ENCODE data around the gene TMEM45B.
"Not testable (repeated sequence)": the region's sequence is repeated elsewhere in the genome, so short reads cannot be mapped to it uniquely, and the experiment has no call there.

TMEM45B gene

DNA sequence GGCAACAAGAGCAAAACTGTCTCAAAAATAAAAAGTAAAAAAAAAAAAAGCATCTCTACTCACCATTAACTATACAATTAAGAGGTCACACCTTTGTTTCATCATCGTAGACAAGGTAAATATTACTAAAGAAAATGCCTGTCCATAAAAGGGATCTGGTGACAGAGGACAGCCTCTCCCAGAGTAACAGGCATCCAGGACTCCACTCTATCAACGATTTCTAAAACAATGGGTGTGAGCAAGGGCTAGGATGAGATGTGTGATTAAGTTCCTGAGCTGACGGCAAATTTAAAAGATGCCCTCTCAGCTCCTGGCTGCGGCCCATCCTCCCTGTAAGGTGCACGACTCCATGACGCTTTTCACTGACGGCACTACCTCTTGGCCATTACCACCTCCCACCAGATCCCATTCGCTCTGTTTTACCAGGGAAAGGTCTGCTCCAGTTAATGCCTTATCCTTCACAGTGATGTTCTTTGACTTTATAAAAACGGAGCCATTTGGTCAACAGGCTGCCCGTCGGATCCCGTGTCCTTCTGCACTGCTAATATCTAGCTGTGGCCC lies 2.3 kb upstream of the TMEM45B start:
- no peak for DNase-seq

DNA sequence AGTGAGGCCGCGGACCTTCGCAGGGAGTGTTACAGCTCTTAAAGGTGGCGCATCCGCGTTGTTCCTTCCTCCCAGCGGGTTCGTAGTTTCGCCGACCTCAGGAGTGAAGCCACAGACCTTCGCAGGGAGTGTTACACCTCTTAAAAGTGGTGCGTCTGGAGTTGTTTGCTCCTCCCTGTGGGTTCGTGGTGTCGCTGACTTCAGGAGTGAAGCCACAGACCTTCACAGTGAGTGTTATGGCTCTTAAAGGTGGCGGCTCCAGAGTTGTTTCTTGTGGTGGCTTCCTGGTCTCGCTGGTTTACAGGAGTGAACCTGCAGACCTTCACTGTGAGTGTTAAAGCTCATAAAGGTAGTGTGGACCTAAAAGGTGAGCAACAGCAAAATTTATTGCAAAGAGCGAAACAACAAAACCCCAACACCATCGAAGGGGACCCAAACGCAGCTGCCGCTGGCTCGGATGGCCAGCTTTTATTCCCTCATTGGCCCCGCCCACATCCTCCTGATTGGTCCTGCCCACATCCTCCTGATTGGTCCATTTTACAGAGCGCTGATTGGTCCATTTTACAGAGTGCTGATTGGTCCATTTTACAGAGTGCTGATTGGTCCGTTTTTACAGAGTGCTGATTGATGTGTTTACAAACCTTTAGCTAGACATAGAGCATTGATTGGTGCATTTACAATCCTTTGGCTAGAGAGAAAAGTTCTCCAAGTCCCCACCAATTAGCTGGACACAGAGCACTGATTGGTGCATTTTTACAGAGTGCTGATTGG lies 1.2 kb upstream of the TMEM45B start:
- DNase-seq, result no peak

DNA sequence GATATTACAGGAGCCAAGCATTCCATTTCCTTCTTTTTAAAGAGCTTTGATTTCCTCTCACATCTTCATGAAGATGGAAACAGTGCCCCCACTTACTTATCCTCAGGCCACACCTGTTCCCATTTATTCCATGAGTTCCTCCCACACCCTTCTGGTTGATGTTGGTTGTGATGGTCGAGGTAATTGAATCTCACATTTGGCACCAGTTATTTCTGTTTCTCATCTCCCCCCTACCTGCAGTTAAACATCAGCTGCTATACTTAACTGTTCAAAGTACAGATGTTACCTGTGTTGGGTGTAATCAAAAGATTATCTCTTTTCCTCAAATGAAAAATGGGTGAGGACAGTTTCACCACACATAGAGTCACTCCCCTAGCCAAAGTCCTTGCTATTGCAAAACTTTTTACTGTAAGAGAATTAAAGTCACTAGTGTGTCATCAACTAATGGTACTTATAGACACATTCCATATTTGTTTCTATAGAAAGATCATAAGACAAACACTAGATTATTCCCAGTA lies 1.9 kb downstream of the TMEM45B start:
- peak; percentile 39 to 58 for DNase-seq

DNA sequence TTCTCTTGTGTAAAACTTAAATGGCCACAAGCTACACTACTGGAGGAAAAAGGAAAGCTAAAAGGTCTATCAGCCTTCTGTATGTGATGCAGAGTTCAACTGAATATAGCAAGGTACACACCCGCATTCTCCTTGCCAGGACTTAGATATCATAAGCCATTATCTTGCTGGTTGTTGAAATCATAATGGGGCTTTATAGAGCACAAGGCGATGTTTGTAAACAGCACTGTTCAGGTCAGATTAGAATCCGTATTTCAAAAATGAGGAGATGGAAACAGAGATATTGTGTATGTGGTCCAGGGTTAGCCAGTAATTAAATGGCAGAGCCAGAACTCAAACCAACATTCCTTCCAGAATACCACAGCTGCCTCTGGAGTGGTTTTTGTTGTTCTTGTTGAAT lies 2.6 kb downstream of the TMEM45B start:
- not testable (repeated sequence) for DNase-seq

DNA sequence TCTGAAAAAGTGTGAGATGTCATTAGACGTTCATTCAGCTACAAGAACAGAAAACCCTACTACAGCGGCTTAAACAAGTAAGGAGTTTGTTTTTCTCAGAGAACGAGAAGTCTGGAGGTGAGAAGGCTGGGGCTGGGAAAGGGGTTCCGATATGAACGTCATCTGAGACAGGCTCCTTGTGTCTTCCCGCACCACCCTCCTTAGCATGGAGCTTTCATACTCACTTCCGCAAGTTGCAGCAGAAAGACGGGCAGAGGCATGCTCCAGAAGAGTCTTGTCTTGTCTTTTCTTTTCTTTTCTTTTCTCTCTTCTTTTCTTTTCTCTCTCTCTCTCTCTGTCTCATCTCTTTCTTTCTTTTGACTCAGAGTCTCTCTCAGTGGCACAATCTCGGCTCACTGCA lies 3.6 kb downstream of the TMEM45B start:
- DNase-seq, result no peak

DNA sequence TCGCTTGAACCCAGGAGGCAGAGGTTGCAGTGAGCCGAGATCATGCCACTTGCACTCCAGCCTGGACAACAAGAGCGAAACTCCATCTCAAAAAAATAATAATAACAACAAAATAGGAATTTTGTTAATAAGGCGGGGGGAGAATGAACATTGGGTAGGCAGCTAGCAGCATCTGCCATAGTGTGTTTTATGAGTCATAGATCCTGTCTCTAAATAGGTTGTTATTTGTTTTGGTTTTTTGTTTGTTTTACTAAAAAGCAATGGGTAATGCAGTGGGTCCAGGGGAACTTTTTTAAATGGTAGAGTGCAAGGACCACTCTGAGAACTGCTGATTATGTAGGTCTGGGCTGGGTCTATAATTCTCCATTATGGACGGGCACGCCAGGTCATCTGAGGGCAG lies 4.6 kb downstream of the TMEM45B start:
- DNase-seq, result not testable (repeated sequence)

DNA sequence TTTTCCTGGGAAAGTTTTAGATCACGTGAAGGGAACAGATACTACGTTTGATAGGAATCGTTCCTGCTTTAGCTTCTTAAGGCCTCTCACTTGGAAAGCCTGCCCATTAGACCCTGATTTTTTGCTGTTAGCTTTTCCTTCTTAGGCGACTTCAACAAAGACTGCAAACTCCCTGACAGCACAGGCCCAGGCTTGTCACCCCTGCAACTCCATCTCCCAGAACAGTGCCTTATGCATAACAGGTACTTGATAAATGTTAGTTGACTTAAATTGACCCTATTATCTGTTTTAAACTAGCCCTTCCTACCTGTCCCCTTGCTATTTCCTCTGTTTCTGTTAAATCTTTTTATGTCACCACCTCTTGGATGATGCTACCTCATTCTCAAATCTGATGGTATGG lies 7.6 kb downstream of the TMEM45B start:
- not testable (repeated sequence) for DNase-seq

DNA sequence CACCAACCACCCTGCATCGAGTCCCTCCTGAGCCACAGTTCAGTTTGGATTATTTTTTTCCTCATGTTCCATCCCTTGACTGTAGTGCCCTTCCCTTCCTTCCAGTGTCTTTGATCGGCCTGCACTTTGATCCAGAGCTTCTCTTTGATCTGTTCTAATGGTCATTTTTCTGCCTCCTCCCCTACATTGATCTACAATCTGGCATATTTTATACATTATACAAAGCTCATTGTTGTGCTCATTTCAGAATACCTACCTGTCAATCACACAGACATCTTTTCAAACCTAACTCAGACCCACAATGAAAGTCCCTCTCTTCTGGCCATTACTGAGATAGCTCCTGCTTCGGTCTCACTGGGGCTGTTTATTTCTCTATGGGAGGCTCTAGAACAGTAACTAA lies 8.2 kb downstream of the TMEM45B start:
- not testable (repeated sequence) for DNase-seq

DNA sequence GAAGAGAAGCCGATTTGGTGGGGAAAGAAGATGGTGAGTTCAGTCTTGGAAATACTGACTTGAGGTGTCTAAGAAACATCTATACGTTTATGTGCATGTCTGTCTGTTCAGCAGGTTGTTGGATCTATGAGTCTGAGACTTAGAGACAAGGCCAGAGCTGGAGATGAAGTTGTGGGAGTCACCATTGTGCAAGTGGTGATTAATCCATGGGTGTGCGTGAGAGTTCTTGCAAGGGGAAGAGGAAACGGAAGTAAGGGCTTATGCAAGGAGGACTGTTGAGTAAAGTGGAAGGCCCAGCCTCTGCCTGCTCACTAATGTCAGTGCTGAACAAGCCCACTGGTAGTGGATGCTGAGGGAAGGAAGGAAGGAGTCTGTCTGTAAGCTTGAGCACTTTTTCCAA lies 9.7 kb downstream of the TMEM45B start:
- peak; percentile 94 to 95 for DNase-seq

DNA sequence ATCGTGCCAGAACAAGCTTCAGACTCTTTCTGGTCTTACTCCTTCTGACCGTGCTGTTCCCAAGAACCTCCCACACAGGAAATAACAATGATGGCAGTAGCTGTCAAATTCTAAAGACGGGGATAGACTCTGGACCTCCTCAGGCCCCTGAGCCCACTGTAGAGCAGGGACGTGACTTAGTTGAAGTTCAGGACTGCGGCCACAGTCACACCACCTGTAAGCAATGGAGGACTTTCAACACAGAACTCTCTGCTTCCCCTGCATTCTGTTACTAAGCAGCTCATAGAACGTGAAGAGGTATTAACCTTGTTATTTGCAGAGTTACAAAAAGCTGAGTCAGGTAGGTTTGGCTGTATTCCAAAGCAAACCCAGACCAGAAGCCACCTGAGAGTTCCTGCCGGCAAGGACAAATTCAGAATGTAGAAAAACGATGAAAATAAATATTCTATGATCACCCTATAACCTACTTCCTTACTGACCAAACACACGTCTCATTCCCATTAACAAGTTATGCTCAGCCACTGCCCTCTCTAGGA lies 12.7 kb downstream of the TMEM45B start:
- DNase-seq, result no peak

DNA sequence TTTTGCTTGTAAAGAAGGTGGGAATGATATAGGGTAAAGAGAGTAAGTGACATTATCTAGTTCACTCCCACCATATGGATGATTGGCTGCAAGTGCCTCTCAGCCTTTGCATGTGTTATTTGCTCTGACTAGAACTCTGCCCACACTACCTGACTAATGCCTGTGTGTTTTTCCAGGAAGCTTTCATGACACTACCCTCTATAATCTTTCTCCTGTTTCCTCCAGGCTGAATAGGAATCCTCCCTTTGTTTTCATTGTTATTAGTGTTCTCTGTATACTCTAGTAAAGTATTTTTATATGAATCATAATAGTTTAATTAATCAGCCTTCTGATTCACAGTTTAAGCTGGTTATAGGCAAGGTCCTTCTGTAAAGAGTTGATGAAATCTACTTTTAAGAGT lies 13.8 kb downstream of the TMEM45B start:
- not testable (repeated sequence) for DNase-seq

DNA sequence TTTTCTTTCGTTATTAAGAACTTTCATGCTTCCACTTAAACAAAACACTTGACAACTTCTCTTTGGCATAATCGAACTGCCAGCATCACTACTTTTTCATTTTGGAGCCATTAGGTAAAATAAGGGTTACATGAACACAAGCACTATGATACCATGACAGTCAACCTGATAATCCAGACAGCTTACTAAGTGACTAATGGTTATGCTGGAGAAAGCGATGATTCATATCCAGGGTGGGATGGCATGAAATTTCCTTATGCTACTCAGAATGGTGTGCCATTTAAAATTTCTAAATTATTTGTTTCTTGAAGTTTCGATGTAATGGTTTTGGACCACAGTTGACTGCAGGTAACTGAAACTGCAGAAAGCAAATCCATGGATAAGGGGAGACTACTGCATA lies 15.6 kb downstream of the TMEM45B start:
- DNase-seq, result not testable (repeated sequence)

DNA sequence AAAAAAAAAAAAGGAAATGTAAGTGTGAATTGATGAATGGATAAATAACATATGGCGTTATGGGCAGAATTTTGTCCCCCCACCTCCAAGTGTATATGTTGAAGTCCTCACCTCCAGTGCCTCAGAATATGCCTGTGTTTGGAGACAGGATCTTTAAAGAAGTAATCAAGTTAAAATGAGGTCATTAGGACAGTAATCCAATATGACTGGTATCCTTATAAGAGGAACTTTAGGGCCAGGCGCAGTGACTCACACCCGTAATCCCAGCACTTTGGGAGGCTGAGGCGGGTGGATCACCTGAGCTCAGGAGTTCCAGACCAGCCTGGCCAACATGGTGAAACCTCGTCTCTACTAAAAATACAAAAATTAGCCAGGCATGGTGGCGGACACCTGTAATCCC lies 17.6 kb downstream of the TMEM45B start:
- DNase-seq, result not testable (repeated sequence)

DNA sequence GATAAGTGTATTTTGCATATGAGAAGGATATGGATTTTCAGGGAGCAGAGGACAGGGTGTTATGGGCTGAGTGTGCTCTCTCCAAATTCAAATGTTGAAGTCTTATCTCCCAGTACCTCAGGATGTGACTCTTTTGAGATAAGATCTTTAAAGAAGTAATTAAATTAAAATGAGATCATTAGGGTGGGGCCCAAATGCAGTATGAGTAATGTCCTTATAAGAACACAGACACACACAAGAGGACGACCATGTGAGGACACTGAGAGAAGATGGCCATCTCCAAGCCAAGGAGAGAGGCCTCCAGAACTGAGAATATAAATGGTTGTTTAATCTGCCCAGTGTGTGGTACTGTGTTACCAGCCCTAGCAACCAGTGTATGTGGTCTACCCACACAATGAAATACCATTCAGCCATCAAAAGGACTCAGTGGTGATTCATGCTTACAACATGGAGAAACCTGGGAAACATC lies 20.8 kb downstream of the TMEM45B start:
- not testable (repeated sequence) for DNase-seq

DNA sequence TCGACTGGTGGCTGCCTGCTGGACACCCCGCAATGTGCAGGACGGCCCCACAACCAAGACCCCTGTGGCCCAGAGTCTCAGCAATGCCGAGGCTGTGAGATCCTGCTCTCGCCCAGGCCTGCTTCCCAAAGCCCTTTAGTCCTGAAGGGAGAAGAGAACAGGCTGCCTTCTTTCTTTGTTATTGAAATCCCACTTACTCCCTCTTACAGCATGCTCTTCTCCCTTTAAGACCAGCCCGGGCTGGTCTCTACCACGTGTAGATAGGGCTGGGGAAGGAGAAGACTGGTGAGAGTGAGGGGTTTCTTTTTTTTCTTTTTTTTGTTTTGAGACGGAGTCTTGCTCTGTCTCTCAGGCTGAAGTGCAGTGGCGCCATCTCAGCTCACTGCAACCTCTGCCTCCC lies 21.3 kb downstream of the TMEM45B start:
- DNase-seq, result no peak

DNA sequence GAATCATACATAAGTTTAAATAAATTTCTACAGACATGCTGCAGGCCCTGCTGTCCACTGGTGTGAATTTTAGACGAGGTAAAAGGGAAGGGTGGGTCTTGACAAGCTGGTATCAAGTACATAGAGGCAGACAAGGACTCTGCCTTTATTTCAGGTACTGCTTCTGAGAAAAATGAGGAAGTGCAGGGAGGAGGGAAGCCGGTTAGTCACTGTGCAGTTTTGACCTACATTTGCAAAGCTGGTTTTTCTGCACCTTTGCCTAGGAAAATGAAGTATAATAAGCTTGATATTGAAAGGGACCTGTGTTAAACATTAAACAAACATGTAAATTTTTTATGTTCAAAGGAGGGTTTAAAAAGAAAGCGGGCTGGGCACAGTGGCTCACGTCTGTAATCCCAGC lies 24.6 kb downstream of the TMEM45B start:
- DNase-seq, result peak; percentile 62

DNA sequence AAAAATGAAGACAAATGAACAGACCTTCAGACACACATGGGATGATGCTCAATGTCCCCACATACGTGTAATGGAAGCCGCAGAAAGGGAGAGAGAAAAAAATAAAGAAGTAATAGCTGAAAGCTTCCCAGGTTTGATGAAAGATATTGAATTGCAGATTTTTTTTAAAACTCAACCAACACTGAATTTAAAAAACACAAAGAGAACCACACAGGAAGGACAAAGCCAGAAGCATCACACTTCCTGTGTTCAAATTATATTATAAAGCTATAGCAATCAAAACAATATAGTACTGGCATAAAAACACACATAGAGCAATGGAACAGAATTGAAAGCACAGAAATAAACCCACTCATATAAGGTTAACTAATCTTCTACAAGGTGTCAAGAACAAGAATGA lies 26.5 kb downstream of the TMEM45B start:
- DNase-seq, result no peak

DNA sequence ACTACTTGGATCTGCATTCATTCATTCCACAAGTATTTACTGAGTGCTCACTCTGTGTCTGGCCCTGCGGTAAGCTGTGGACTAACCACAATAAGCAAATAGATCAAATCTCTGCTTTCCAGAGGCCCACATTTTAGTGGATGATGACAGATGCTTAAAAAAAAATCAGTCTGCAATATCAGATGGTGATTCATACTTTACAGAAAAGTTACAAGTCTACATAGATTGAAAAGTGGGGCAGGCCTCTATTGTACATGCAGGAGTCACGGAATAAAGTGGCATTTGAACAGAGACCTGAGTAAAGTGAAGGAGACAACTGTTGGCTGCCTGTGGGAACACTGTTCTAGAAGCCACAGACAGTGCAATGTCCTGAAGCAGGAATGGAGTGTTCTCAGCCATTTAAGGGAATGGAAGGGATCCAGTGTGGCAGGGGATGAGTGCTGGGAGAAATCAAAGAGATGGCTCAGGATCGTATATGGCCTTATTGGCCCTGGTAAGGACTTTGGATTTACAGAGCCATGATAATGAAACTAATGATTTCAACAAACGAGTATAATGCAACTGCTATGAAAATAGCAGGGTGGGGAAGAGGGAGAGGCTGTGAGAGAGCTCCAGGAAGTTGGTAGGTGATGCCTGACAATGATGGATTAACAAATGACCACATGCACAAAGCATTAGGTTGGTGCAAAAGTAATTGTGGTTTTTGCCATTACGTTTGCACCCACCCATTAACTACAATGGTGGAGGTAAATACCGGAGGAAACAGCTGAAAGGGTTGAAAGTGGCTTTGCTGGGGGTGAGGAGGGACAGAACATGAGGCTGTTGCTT lies 31.1 kb downstream of the TMEM45B start:
- DNase-seq, result no peak

DNA sequence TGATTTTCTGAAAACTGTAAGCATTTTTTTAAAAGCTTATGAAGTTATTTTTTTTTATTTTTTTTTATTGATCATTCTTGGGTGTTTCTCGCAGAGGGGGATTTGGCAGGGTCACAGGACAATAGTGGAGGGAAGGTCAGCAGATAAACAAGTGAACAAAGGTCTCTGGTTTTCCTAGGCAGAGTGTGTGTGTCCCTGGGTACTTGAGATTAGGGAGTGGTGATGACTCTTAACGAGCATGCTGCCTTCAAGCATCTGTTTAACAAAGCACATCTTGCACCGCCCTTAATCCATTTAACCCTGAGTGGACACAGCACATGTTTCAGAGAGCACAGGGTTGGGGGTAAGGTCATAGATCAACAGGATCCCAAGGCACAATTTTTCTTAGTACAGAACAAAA lies 31.7 kb downstream of the TMEM45B start:
- not testable (repeated sequence) for DNase-seq

DNA sequence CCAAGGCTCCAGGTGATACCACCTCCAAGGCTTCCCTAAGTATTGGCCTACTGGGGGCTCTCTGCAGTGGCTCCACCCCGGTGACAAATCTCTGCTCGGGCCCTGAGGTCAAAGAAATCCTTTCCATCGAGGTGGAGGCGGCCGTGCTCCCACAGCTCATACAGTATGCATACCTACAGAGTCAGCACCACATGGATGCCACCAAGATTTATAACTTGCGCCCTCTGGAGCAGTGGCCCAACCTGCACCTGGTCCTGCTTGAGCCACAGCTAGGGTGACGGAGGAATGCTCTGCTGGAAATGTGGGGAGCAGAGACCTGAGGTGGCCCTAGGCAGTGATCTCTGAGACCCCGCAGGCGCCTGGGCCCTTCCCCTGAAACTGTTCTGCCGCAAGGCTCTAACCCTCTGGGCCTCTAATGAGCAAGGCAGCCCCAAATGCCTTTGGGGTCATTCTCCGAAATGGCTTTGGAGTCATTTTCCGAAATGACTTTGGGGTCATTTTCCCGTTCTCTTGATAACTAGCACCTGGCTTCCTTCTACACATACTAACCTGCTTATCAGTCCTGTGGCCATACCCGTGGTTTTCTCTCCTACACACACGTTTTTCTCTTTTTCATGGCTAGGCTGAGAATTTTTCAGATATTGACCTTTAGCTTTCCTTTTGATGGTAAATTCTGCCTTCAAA lies 33.9 kb downstream of the TMEM45B start:
- no peak for DNase-seq

DNA sequence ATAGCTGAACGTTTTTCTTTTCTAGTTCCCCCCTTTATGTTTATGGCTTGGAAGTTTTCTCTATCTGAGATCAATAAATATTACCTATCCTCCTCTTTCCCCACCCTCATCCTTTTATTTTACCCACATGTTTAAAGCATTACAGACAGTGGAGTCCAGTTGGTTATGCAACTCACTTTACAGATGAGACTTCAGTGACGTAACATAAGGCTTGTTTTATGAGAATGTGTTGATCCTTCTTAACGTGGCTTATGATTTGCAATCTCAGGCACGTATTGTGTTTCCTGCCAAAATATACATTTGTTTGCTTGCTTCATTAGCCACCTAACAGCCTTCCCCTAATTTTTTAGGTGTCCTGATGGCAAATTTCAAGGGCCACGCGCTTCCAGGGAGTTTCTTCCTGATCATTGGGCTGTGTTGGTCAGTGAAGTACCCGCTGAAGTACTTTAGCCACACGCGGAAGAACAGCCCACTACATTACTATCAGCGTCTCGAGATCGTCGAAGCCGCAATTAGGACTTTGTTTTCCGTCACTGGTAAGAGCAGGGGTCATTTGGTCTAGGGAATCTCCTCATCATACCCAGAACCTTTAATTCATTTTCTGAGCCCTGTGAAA lies 36.6 kb downstream of the TMEM45B start:
- DNase-seq, result peak; percentile 40 to 46
